ENCODE data around the gene ANGPTL2. TPM values are rescaled to one million over a fixed set of nuclear protein-coding genes. Genes with fewer than 3 reads are reported as not detected.

Gene ANGPTL2
- total RNA-seq, 1 donor from 2014 or later, result 34.8 TPM

DNA sequence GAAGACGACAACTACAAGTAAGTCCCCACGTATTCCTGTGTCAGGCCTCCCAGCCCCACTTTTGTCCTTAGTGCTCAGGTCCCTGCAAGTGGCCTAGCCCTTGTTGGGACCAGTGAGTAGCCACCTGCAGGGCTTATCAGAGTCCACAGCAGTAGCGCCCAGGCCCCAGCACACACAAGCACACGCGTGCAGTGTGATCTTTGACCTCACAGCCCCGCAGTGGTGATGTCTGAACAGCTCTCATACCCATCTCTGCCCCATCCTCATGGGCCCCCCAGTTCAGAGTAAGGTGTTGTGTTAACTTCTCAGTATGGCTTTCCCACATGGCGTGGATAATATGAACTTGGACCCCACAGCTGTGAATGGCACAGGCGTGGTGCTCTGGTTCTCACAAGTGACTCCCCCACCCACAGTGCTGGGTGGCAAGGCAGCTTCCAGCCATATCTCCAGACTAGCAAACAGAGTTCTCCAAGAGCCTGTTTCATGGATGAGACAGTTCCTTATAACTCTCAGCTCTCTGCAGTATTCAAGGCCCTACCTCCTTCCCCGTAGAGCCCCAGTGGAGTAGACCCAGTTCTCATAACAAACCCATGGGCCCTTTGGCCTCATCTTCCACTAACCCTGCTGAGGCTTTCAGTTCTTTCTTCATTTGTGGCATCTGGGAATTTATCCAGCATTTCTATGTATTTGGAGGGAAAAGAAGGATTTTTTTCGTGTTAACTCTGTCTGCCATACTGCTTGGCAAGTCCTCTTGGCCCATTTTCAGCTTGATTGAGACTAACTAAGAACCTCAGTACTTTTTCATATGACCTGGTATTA, 46.5 kb upstream of the ANGPTL2 start:
- Mint-ChIP-seq H3K4me3 (ENCODE audit: unreplicated experiment) (peak overlapping the region; percentile 15), H3K27ac (ENCODE audit: unreplicated experiment) (peak overlapping the region; percentile 53), H3K9me3 (ENCODE audit: unreplicated experiment) (no peaks in the 10 kb centered on the region)

GRCh38 chr9:127167560-127168326, 45.3 kb upstream of the ANGPTL2 start:
- peaks cover 39% of the 10 kb centered on the region for H3K4me1 Mint-ChIP-seq (ENCODE audit: unreplicated experiment)
- H3K36me3 Mint-ChIP-seq (ENCODE audit: unreplicated experiment), result no peaks in the 10 kb centered on the region
- no peak overlapping the region for H3K4me3 Mint-ChIP-seq (ENCODE audit: unreplicated experiment)
- DNase-seq (ENCODE audit: extremely low spot score, unreplicated experiment), result peak; percentile 23
- H3K27me3 Mint-ChIP-seq (ENCODE audit: unreplicated experiment), result no peaks in the 10 kb centered on the region
- no peak overlapping the region for H3K27ac Mint-ChIP-seq (ENCODE audit: unreplicated experiment)
- no peaks in the 10 kb centered on the region for H3K9me3 Mint-ChIP-seq (ENCODE audit: unreplicated experiment)
- no peak for TF ChIP-seq CTCF (IDR thresholded peaks at IDR 0.05)

More for the DNA sequence above, 46.5 kb upstream of the ANGPTL2 start:
- no peaks in the 10 kb centered on the region for H3K27me3 Mint-ChIP-seq (ENCODE audit: unreplicated experiment)
- peaks cover 27% of the 10 kb centered on the region for H3K4me1 Mint-ChIP-seq (ENCODE audit: unreplicated experiment)
- no peak for TF ChIP-seq CTCF (IDR thresholded peaks at IDR 0.05)
- peak; percentile 65 for DNase-seq (ENCODE audit: extremely low spot score, unreplicated experiment)
- H3K36me3 Mint-ChIP-seq (ENCODE audit: unreplicated experiment), result no peaks in the 10 kb centered on the region

GRCh38 chr9:127166651-127167524, 44.5 kb upstream of the ANGPTL2 start:
- DNase-seq (ENCODE audit: extremely low spot score, unreplicated experiment), result peak; percentile 72
- Mint-ChIP-seq H3K9me3 (ENCODE audit: unreplicated experiment) (no peaks in the 10 kb centered on the region), H3K4me1 (ENCODE audit: unreplicated experiment) (peaks cover 39% of the 10 kb centered on the region), H3K36me3 (ENCODE audit: unreplicated experiment) (no peaks in the 10 kb centered on the region), H3K27me3 (ENCODE audit: unreplicated experiment) (no peaks in the 10 kb centered on the region), H3K4me3 (ENCODE audit: unreplicated experiment) (no peak overlapping the region), H3K27ac (ENCODE audit: unreplicated experiment) (no peak overlapping the region)
- TF ChIP-seq CTCF (IDR thresholded peaks at IDR 0.05), result no peak

- no peaks in the 10 kb centered on the region for H3K9me3 Mint-ChIP-seq (ENCODE audit: unreplicated experiment)
- H3K36me3 Mint-ChIP-seq (ENCODE audit: unreplicated experiment), result no peaks in the 10 kb centered on the region
- no peak overlapping the region for H3K4me3 Mint-ChIP-seq (ENCODE audit: unreplicated experiment)
- DNase-seq (ENCODE audit: extremely low spot score, unreplicated experiment), result no peak
- peaks cover 41% of the 10 kb centered on the region for H3K4me1 Mint-ChIP-seq (ENCODE audit: unreplicated experiment)
- TF ChIP-seq CTCF (IDR thresholded peaks at IDR 0.05), result no peak
- H3K27me3 Mint-ChIP-seq (ENCODE audit: unreplicated experiment), result no peaks in the 10 kb centered on the region
- H3K27ac Mint-ChIP-seq (ENCODE audit: unreplicated experiment), result no peak overlapping the region
Measured at GRCh38 chr9:127166111-127166510, 43.7 kb upstream of the ANGPTL2 start.
